Erythroblast (primary cell): ENCODE results near the gene CCDC102A.

Experiments used
- GATA1 ChIP-seq: IDR thresholded peaks from 2 replicates; pipeline ENCODE4 v1.6.1; 2011; ENCODE audit warnings: low read depth, mild to moderate bottlenecking, control low read depth, low read length, moderate library complexity
- POLR2A ChIP-seq: IDR thresholded peaks from 2 replicates; pipeline ENCODE4 v1.6.1; 2011; ENCODE audit warnings: mild to moderate bottlenecking, low read length

GRCh38 chr16:57534881-57535658, 1.3 kb downstream of the CCDC102A start:
- TF ChIP-seq POLR2A (no peak), GATA1 (no peak)
